Loucy (cell line): ENCODE results near the gene SLC3A2.

Source experiments
- EZH2phosphoT487 ChIP-seq: fragments of 200-600 bp; IDR thresholded peaks from 2 replicates; pipeline ENCODE4 v1.6.1; 2018; ENCODE audit warnings: antibody characterized with exemption, mild to moderate bottlenecking, moderate library complexity, borderline replicate concordance
- TF ChIP-seq, protein P1 (sequence below): fragments of 200-600 bp; sonication (generic); conservative IDR thresholded peaks from 2 replicates; pipeline ENCODE4 v1.5.1; 2014; ENCODE audit warnings: mild to moderate bottlenecking, antibody characterized with exemption, low read length

DNA sequence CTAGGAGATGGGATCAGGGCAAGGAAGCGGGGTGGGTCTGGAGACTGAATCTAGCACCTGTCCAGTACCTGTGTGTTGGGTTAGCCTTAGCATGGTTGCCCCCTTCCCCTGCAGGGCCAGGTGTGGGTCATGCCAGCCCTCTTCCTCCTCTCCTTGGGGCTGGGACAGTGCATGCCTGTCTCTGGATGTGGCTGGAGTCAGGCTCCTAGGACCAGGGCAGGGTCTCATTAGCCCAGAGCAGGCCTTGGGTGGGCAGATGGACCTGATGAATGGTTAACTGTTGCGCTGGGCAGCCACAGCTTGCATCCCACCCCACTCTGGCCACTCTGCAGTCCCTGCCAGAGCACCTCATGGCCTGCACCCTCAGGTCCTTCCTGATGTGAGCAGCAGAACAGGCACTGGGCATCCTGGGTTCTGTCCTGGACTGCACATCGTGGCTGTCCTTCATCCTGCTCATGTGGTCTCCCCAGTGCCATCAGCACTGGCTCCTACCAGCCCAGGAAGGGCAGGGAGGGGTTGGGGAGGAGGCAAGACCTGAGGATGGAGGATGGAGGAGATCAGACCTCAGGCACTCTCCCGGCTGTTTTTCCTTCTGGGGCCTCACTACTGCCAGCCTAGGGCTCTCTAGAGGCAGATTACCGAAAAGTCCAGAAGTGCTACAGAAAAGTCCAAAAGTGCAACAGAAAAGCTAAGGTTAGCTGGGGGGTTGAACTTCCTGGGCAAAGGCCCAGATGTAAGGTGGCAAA is 53.2 kb downstream of the SLC3A2 start:
- TF ChIP-seq, protein P1, sequence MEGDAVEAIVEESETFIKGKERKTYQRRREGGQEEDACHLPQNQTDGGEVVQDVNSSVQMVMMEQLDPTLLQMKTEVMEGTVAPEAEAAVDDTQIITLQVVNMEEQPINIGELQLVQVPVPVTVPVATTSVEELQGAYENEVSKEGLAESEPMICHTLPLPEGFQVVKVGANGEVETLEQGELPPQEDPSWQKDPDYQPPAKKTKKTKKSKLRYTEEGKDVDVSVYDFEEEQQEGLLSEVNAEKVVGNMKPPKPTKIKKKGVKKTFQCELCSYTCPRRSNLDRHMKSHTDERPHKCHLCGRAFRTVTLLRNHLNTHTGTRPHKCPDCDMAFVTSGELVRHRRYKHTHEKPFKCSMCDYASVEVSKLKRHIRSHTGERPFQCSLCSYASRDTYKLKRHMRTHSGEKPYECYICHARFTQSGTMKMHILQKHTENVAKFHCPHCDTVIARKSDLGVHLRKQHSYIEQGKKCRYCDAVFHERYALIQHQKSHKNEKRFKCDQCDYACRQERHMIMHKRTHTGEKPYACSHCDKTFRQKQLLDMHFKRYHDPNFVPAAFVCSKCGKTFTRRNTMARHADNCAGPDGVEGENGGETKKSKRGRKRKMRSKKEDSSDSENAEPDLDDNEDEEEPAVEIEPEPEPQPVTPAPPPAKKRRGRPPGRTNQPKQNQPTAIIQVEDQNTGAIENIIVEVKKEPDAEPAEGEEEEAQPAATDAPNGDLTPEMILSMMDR = no peak
- TF ChIP-seq EZH2phosphoT487 = no peak
